GM23338 (cell line): ENCODE measurements around the gene CRYBG1. TPM values are rescaled to one million over a fixed set of nuclear protein-coding genes. Genes with fewer than 3 reads are reported as not detected.

Experiments
- ATAC-seq: fragments of 200-7000 bp; cut with Tn5 transposase; 3 replicates; pipeline ENCODE4 v1.9.1; 2020
- DNase-seq: peaks from one replicate; pipeline ENCODE4 v3.0.0-alpha.2; 2015; ENCODE audit warnings: low spot score
- H2AFZ ChIP-seq: fragments of 200-600 bp; sonication (generic); 2 replicates; pipeline ENCODE4 v1.8.0; 2016; ENCODE audit warnings: antibody characterized with exemption, mild to moderate bottlenecking, moderate library complexity
- H3F3A ChIP-seq: fragments of 200-600 bp; sonication (generic); replicated peaks from 2 replicates; pipeline ENCODE4 v1.8.0; 2017; ENCODE audit warnings: antibody characterized with exemption, mixed run types, low read depth
- H3K27ac ChIP-seq: fragments of 200-600 bp; sonication (generic); 2 replicates; pipeline ENCODE4 v1.6.1; 2016; ENCODE audit warnings: low read depth
- H3K27me3 ChIP-seq: fragments of 200-600 bp; sonication (generic); 2 replicates; pipeline ENCODE4 v1.8.0; 2016; ENCODE audit warnings: mild to moderate bottlenecking, mixed run types, moderate library complexity; ENCODE audit not compliant: insufficient read depth
- H3K36me3 ChIP-seq: fragments of 200-600 bp; sonication (generic); 2 replicates; pipeline ENCODE4 v1.8.0; 2016; ENCODE audit warnings: mild to moderate bottlenecking; ENCODE audit not compliant: insufficient read depth
- H3K4me1 ChIP-seq: fragments of 200-600 bp; sonication (generic); 2 replicates; pipeline ENCODE4 v1.8.0; 2016; ENCODE audit warnings: mild to moderate bottlenecking, moderate library complexity; ENCODE audit not compliant: insufficient read depth
- H3K4me2 ChIP-seq: fragments of 200-600 bp; sonication (generic); 2 replicates; pipeline ENCODE4 v1.7.1; 2017; ENCODE audit warnings: mixed run types
- H3K4me3 ChIP-seq: fragments of 200-600 bp; sonication (generic); 2 replicates; pipeline ENCODE4 v1.6.1; 2016; ENCODE audit warnings: mixed run types
- H3K79me2 ChIP-seq: fragments of 200-600 bp; sonication (generic); replicated peaks from 2 replicates; pipeline ENCODE4 v1.8.0; 2017; ENCODE audit warnings: mild to moderate bottlenecking; ENCODE audit not compliant: insufficient read depth
- H3K9me2 ChIP-seq: fragments of 200-600 bp; sonication (generic); 2 replicates; pipeline ENCODE4 v1.8.0; 2017; ENCODE audit not compliant: insufficient read depth
- H4K20me1 ChIP-seq: fragments of 200-600 bp; sonication (generic); replicated peaks from 2 replicates; pipeline ENCODE4 v1.8.0; 2017; ENCODE audit warnings: mild to moderate bottlenecking; ENCODE audit not compliant: insufficient read depth
- H3K27ac Mint-ChIP-seq: 2 replicates; pipeline ENCODE4 v1.8.0; 2020; ENCODE audit warnings: inconsistent platforms, mild to moderate bottlenecking, moderate library complexity, mixed read lengths
- H3K27me3 Mint-ChIP-seq: 3 replicates; pipeline ENCODE4 v1.8.0; 2022; ENCODE audit warnings: low read depth, mild to moderate bottlenecking, moderate library complexity, mixed read lengths, inconsistent platforms; ENCODE audit not compliant: insufficient read depth, poor library complexity
- H3K36me3 Mint-ChIP-seq: 3 replicates; pipeline ENCODE4 v1.8.0; 2021; ENCODE audit warnings: low read depth, mild to moderate bottlenecking, inconsistent platforms, moderate library complexity, mixed read lengths
- H3K4me1 Mint-ChIP-seq: 3 replicates; pipeline ENCODE4 v1.8.0; 2020; ENCODE audit warnings: mild to moderate bottlenecking, inconsistent platforms, mixed read lengths
- H3K4me3 Mint-ChIP-seq: 3 replicates; pipeline ENCODE4 v1.8.0; 2021; ENCODE audit warnings: moderate library complexity, mild to moderate bottlenecking, inconsistent platforms, mixed read lengths
- H3K9me3 Mint-ChIP-seq: 3 replicates; pipeline ENCODE4 v1.8.0; 2020; ENCODE audit warnings: moderate library complexity, mild to moderate bottlenecking, inconsistent platforms, mixed read lengths
- CREB1 ChIP-seq: fragments of 250-450 bp; sonication (Bioruptor Pico); IDR thresholded peaks from 2 replicates; pipeline ENCODE4 v1.5.0; 2020; ENCODE audit warnings: low read depth, mild to moderate bottlenecking, moderate library complexity
- EZH2 ChIP-seq: fragments of 200-600 bp; sonication (generic); IDR thresholded peaks from one replicate; pipeline ENCODE4 v1.8.0; 2017; ENCODE audit warnings: antibody characterized with exemption, mild to moderate bottlenecking, low read depth; ENCODE audit not compliant: unreplicated experiment
- JUNB ChIP-seq: IDR thresholded peaks from one replicate; pipeline ENCODE4 v1.6.1; 2016; ENCODE audit warnings: antibody characterized with exemption; ENCODE audit not compliant: unreplicated experiment
- STAT1 ChIP-seq: IDR thresholded peaks from one replicate; pipeline ENCODE4 v1.6.1; 2016; ENCODE audit warnings: antibody characterized with exemption; ENCODE audit not compliant: unreplicated experiment
- ZNF114 ChIP-seq: fragments of 250-450 bp; sonication (Bioruptor Pico); IDR thresholded peaks from 2 replicates; pipeline ENCODE4 v1.5.0; 2020; ENCODE audit warnings: mild to moderate bottlenecking, moderate library complexity
- ZNF331 ChIP-seq: fragments of 250-450 bp; sonication (Bioruptor Pico); IDR thresholded peaks from 2 replicates; pipeline ENCODE4 v1.5.0; 2020; ENCODE audit warnings: low read depth, mild to moderate bottlenecking, moderate library complexity
- polyA plus RNA-seq: library from polyadenylated mRNA; unstranded; fragments of >200 nt; fragmentation: Nextera tagmentation; extraction: Ambion mirVana; gene quantifications from 2 replicates; pipeline ENCODE4 v1.2.1, GENCODE V29; 2016
- total RNA-seq: library from RNA; depleted of rRNA; stranded (reverse); fragments of >200 nt; shearing (Covaris generic); gene quantifications from 2 replicates; pipeline ENCODE4 v1.2.3, GENCODE V29; 2014
- TF ChIP-seq, protein P1 (sequence below), 2 experiments: fragments of 200-600 bp in 1 of 2; sonication (generic) in 1 of 2; conservative IDR thresholded peaks; 2 replicates each; pipeline versions ENCODE4 v1.5.1 to v1.6.1; 2016 to 2017; ENCODE audit warnings: antibody characterized with exemption in 2 of 2, low read depth in 2 of 2, mild to moderate bottlenecking in 2 of 2, moderate library complexity in 1 of 2
- TF ChIP-seq, protein P2 (sequence below): IDR thresholded peaks from one replicate; pipeline ENCODE4 v1.6.1; 2018; ENCODE audit warnings: antibody characterized with exemption; ENCODE audit not compliant: unreplicated experiment
- TF ChIP-seq, protein P3 (sequence below): fragments of 250-450 bp; sonication (Bioruptor Pico); IDR thresholded peaks from 2 replicates; pipeline ENCODE4 v1.5.0; 2020; ENCODE audit warnings: mild to moderate bottlenecking, moderate library complexity
- TF ChIP-seq, protein P4 (sequence below): IDR thresholded peaks from 2 replicates; pipeline ENCODE4 v1.6.1; 2016; ENCODE audit warnings: antibody characterized with exemption

Gene CRYBG1
- total and polyA plus RNA-seq, 2 experiments from 2014 or later = 3.7 to 17.2 TPM

- no peaks in the 10 kb centered on the region for H3K79me2 ChIP-seq
- no peak for ATAC-seq
- peaks cover 2% of the 10 kb centered on the region; the same call in 1 of the 3 replicates for H3K9me3 Mint-ChIP-seq
- no peak overlapping the region for H3K27ac ChIP-seq
- H3K4me1 ChIP-seq = peaks cover 5% of the 10 kb centered on the region; the same call in 1 of the 2 replicates
- H3K9me2 ChIP-seq = no peaks in the 10 kb centered on the region
- no peaks in the 10 kb centered on the region for H4K20me1 ChIP-seq
- TF ChIP-seq, protein P1, sequence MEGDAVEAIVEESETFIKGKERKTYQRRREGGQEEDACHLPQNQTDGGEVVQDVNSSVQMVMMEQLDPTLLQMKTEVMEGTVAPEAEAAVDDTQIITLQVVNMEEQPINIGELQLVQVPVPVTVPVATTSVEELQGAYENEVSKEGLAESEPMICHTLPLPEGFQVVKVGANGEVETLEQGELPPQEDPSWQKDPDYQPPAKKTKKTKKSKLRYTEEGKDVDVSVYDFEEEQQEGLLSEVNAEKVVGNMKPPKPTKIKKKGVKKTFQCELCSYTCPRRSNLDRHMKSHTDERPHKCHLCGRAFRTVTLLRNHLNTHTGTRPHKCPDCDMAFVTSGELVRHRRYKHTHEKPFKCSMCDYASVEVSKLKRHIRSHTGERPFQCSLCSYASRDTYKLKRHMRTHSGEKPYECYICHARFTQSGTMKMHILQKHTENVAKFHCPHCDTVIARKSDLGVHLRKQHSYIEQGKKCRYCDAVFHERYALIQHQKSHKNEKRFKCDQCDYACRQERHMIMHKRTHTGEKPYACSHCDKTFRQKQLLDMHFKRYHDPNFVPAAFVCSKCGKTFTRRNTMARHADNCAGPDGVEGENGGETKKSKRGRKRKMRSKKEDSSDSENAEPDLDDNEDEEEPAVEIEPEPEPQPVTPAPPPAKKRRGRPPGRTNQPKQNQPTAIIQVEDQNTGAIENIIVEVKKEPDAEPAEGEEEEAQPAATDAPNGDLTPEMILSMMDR (conservative IDR thresholded peaks at IDR 0.05; ENCODE audit: low read depth in 2 of 2) = no peak
- TF ChIP-seq ZNF114 (CRISPR knock-in tag) = no peak
- TF ChIP-seq EZH2 = no peak
- no peak for TF ChIP-seq ZNF331 (CRISPR knock-in tag)
- TF ChIP-seq, protein P2, sequence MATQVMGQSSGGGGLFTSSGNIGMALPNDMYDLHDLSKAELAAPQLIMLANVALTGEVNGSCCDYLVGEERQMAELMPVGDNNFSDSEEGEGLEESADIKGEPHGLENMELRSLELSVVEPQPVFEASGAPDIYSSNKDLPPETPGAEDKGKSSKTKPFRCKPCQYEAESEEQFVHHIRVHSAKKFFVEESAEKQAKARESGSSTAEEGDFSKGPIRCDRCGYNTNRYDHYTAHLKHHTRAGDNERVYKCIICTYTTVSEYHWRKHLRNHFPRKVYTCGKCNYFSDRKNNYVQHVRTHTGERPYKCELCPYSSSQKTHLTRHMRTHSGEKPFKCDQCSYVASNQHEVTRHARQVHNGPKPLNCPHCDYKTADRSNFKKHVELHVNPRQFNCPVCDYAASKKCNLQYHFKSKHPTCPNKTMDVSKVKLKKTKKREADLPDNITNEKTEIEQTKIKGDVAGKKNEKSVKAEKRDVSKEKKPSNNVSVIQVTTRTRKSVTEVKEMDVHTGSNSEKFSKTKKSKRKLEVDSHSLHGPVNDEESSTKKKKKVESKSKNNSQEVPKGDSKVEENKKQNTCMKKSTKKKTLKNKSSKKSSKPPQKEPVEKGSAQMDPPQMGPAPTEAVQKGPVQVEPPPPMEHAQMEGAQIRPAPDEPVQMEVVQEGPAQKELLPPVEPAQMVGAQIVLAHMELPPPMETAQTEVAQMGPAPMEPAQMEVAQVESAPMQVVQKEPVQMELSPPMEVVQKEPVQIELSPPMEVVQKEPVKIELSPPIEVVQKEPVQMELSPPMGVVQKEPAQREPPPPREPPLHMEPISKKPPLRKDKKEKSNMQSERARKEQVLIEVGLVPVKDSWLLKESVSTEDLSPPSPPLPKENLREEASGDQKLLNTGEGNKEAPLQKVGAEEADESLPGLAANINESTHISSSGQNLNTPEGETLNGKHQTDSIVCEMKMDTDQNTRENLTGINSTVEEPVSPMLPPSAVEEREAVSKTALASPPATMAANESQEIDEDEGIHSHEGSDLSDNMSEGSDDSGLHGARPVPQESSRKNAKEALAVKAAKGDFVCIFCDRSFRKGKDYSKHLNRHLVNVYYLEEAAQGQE = no peak
- no peak for TF ChIP-seq STAT1
- TF ChIP-seq, protein P3, sequence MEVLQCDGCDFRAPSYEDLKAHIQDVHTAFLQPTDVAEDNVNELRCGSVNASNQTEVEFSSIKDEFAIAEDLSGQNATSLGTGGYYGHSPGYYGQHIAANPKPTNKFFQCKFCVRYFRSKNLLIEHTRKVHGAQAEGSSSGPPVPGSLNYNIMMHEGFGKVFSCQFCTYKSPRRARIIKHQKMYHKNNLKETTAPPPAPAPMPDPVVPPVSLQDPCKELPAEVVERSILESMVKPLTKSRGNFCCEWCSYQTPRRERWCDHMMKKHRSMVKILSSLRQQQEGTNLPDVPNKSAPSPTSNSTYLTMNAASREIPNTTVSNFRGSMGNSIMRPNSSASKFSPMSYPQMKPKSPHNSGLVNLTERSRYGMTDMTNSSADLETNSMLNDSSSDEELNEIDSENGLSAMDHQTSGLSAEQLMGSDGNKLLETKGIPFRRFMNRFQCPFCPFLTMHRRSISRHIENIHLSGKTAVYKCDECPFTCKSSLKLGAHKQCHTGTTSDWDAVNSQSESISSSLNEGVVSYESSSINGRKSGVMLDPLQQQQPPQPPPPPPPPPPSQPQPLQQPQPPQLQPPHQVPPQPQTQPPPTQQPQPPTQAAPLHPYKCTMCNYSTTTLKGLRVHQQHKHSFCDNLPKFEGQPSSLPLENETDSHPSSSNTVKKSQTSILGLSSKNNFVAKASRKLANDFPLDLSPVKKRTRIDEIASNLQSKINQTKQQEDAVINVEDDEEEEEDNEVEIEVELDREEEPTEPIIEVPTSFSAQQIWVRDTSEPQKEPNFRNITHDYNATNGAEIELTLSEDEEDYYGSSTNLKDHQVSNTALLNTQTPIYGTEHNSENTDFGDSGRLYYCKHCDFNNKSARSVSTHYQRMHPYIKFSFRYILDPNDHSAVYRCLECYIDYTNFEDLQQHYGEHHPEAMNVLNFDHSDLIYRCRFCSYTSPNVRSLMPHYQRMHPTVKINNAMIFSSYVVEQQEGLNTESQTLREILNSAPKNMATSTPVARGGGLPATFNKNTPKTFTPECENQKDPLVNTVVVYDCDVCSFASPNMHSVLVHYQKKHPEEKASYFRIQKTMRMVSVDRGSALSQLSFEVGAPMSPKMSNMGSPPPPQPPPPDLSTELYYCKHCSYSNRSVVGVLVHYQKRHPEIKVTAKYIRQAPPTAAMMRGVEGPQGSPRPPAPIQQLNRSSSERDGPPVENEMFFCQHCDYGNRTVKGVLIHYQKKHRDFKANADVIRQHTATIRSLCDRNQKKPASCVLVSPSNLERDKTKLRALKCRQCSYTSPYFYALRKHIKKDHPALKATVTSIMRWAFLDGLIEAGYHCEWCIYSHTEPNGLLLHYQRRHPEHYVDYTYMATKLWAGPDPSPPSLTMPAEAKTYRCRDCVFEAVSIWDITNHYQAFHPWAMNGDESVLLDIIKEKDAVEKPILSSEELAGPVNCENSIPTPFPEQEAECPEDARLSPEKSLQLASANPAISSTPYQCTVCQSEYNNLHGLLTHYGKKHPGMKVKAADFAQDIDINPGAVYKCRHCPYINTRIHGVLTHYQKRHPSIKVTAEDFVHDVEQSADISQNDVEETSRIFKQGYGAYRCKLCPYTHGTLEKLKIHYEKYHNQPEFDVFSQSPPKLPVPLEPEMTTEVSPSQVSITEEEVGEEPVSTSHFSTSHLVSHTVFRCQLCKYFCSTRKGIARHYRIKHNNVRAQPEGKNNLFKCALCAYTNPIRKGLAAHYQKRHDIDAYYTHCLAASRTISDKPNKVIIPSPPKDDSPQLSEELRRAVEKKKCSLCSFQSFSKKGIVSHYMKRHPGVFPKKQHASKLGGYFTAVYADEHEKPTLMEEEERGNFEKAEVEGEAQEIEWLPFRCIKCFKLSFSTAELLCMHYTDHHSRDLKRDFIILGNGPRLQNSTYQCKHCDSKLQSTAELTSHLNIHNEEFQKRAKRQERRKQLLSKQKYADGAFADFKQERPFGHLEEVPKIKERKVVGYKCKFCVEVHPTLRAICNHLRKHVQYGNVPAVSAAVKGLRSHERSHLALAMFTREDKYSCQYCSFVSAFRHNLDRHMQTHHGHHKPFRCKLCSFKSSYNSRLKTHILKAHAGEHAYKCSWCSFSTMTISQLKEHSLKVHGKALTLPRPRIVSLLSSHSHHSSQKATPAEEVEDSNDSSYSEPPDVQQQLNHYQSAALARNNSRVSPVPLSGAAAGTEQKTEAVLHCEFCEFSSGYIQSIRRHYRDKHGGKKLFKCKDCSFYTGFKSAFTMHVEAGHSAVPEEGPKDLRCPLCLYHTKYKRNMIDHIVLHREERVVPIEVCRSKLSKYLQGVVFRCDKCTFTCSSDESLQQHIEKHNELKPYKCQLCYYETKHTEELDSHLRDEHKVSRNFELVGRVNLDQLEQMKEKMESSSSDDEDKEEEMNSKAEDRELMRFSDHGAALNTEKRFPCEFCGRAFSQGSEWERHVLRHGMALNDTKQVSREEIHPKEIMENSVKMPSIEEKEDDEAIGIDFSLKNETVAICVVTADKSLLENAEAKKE (CRISPR knock-in tag) = no peak
- no peak for TF ChIP-seq CREB1 (CRISPR knock-in tag)
- TF ChIP-seq, protein P4, sequence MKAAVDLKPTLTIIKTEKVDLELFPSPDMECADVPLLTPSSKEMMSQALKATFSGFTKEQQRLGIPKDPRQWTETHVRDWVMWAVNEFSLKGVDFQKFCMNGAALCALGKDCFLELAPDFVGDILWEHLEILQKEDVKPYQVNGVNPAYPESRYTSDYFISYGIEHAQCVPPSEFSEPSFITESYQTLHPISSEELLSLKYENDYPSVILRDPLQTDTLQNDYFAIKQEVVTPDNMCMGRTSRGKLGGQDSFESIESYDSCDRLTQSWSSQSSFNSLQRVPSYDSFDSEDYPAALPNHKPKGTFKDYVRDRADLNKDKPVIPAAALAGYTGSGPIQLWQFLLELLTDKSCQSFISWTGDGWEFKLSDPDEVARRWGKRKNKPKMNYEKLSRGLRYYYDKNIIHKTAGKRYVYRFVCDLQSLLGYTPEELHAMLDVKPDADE = no peak
- TF ChIP-seq JUNB = no peak
- H3K36me3 ChIP-seq = no peaks in the 10 kb centered on the region
- no peak overlapping the region for H2AFZ ChIP-seq
- no peak overlapping the region for H3K4me2 ChIP-seq
- H3K27me3 ChIP-seq = no peaks in the 10 kb centered on the region
- H3K27me3 Mint-ChIP-seq = no peaks in the 10 kb centered on the region
- H3K4me1 Mint-ChIP-seq = peaks cover 6% of the 10 kb centered on the region; the same call in 1 of the 3 replicates
- no peak overlapping the region for H3K4me3 Mint-ChIP-seq
- no peak overlapping the region for H3K4me3 ChIP-seq
- no peak overlapping the region for H3K27ac Mint-ChIP-seq
- peaks cover 3% of the 10 kb centered on the region; the same call in 1 of the 3 replicates for H3K36me3 Mint-ChIP-seq
- no peak for DNase-seq
- no peaks in the 10 kb centered on the region for H3F3A ChIP-seq
These were observed 52.5 kb downstream of the CRYBG1 start for GRCh38 chr6:106413016-106413415.
